CD4-positive, alpha-beta memory T cell (primary cell): Measurements from ENCODE around the gene LIPF. TPM values are rescaled to one million over a fixed set of nuclear protein-coding genes. Genes with fewer than 3 reads are reported as not detected.
A peak's percentile ranks its signal among the peaks of the same experiment; 100 is the strongest.

Experiments used
- CTCF ChIA-PET: fragments of 350-600 bp; sonication (Branson Sonifier 250); formaldehyde crosslinking; loops from one replicate; lab custom pipeline; 2021; ENCODE audit warnings: inconsistent platforms; ENCODE audit not compliant: partially characterized antibody; lab: Charles Lee
- POLR2A ChIA-PET: fragments of 350-600 bp; sonication (Branson Sonifier 250); formaldehyde crosslinking; loops from one replicate; lab custom pipeline; 2021; ENCODE audit not compliant: partially characterized antibody; lab: Charles Lee
- DNase-seq, 5 donors: peaks; one replicate each; pipeline versions ENCODE4 v3.0.0 to v3.0.0-alpha.2; 2020 to 2022; ENCODE audit warnings: mixed read lengths in 1 of 5
- H3K27ac ChIP-seq: one replicate; pipeline ENCODE4 v1.7.0; 2013; ENCODE audit warnings: low read depth, low read length
- H3K27me3 ChIP-seq: 2 replicates; pipeline ENCODE4 v1.7.0; 2013; ENCODE audit warnings: mild to moderate bottlenecking, low read length, moderate library complexity; ENCODE audit not compliant: insufficient read depth
- H3K36me3 ChIP-seq: 2 replicates; pipeline ENCODE4 v1.7.0; 2013; ENCODE audit warnings: mild to moderate bottlenecking, low read length, moderate library complexity; ENCODE audit not compliant: insufficient read depth
- H3K4me1 ChIP-seq: 2 replicates; pipeline ENCODE4 v1.7.0; 2013; ENCODE audit warnings: mild to moderate bottlenecking, low read length, moderate library complexity; ENCODE audit not compliant: insufficient read depth
- H3K4me3 ChIP-seq, 2 donors: one replicate each; pipeline ENCODE4 v1.7.0; 2013; ENCODE audit warnings: low read length in 2 of 2, mild to moderate bottlenecking in 1 of 2
- H3K9me3 ChIP-seq, 2 donors: one replicate each; pipeline ENCODE4 v1.7.0; 2013; ENCODE audit warnings: low read length in 2 of 2, control low read depth in 1 of 2; ENCODE audit not compliant: control insufficient read depth in 1 of 2
- H3K27ac Mint-ChIP-seq, 7 donors: one replicate each; pipeline ENCODE4 v1.8.0; 2020 to 2021; ENCODE audit warnings: mixed read lengths in 7 of 7, mild to moderate bottlenecking in 6 of 7, inconsistent platforms in 3 of 7, moderate library complexity in 3 of 7
- H3K27me3 Mint-ChIP-seq, 2 donors: one replicate each; pipeline ENCODE4 v1.8.0; 2020 to 2021; ENCODE audit warnings: mixed read lengths in 2 of 2
- H3K36me3 Mint-ChIP-seq, 2 donors: one replicate each; pipeline ENCODE4 v1.8.0; 2020 to 2021; ENCODE audit warnings: mixed read lengths in 2 of 2, inconsistent platforms in 1 of 2, mild to moderate bottlenecking in 1 of 2
- H3K4me1 Mint-ChIP-seq, 4 donors: one replicate each; pipeline ENCODE4 v1.8.0; 2020 to 2021; ENCODE audit warnings: mixed read lengths in 4 of 4, mild to moderate bottlenecking in 1 of 4
- H3K4me3 Mint-ChIP-seq, 8 donors: one replicate each; pipeline ENCODE4 v1.8.0; 2020 to 2021; ENCODE audit warnings: mixed read lengths in 8 of 8, mild to moderate bottlenecking in 7 of 8, moderate library complexity in 6 of 8, inconsistent platforms in 3 of 8
- H3K9me3 Mint-ChIP-seq, 8 donors: one replicate each; pipeline ENCODE4 v1.8.0; 2020 to 2021; ENCODE audit warnings: mixed read lengths in 8 of 8, mild to moderate bottlenecking in 5 of 8, inconsistent platforms in 3 of 8, moderate library complexity in 1 of 8
- intact Hi-C: fragments of 100-400 bp; cut with micrococcal nuclease; formaldehyde crosslinking; loops from one replicate; pipeline ENCODE4 v1.15.1; 2023
- polyA plus RNA-seq, 2 donors: library from polyadenylated mRNA; unstranded; fragments of 300-500 nt; fragmentation: Illumina TruSeq; gene quantifications; one replicate each; pipeline ENCODE4 v1.2.3, GENCODE V29; 2021
- total RNA-seq, 2 experiments: library from RNA; stranded (reverse); gene quantifications; one replicate each; pipeline ENCODE4 v1.2.3, GENCODE V29; 2021

LIPF gene
- total and polyA plus RNA-seq, 4 experiments from 2014 or later = not detected

- intact Hi-C loops = no loop called here
- no peak overlapping the region for H3K4me3 ChIP-seq
- H3K4me1 Mint-ChIP-seq = no peaks in the 10 kb centered on the region
- no peaks in the 10 kb centered on the region for H3K4me1 ChIP-seq
- no peak overlapping the region for H3K27ac ChIP-seq
- H3K36me3 Mint-ChIP-seq = no peaks in the 10 kb centered on the region
- ChIA-PET CTCF (no interaction called here), POLR2A (no interaction called here)
- H3K27ac Mint-ChIP-seq = no peak overlapping the region
- DNase-seq = no peak
- no peak overlapping the region for H3K4me3 Mint-ChIP-seq
- peaks cover 2% of the 10 kb centered on the region in 2 donors for H3K27me3 Mint-ChIP-seq
- no peaks in the 10 kb centered on the region for H3K9me3 Mint-ChIP-seq
- no peaks in the 10 kb centered on the region for H3K36me3 ChIP-seq
- H3K9me3 ChIP-seq = no peaks in the 10 kb centered on the region
- no peaks in the 10 kb centered on the region for H3K27me3 ChIP-seq
Measured at GRCh38 chr10:88725798-88726197, 61.6 kb downstream of the LIPF start.

GRCh38 chr10:88728107-88728763 lies 64.0 kb downstream of the LIPF start:
- Histone ChIP-seq H3K27ac (no peak overlapping the region), H3K4me1 (no peaks in the 10 kb centered on the region), H3K9me3 (no peaks in the 10 kb centered on the region), H3K4me3 (no peak overlapping the region), H3K36me3 (no peaks in the 10 kb centered on the region), H3K27me3 (no peaks in the 10 kb centered on the region)
- DNase-seq = peak in 1 of 5 donors; percentile 3
- Mint-ChIP-seq H3K4me1 (peaks cover 0 to 2% (median under 1%) of the 10 kb centered on the region in 4 donors), H3K27ac (no peak overlapping the region), H3K36me3 (no peaks in the 10 kb centered on the region), H3K27me3 (peaks cover 2% of the 10 kb centered on the region in 2 donors), H3K9me3 (no peaks in the 10 kb centered on the region), H3K4me3 (no peak overlapping the region)
- CTCF ChIA-PET = interaction anchor here (1.5 kb wide), 3 partner anchors 9 to 151 kb away, joined by 3 to 4 read pairs (median 4); partner anchors contain the start of gene STAMBPL1
- POLR2A ChIA-PET = interaction anchor here (0.6 kb wide), 1 partner anchor 63 kb away, joined by 4 read pairs; no protein-coding TSS in a partner anchor
- intact Hi-C loops = no loop called here

Other genes starting within 250 kb of the LIPF start
- gene RNLS, start 81.1 kb upstream of the LIPF start, total RNA-seq = 1 to 10 TPM; 1.7 to 1.9 TPM
- gene RNLS, start 81.1 kb upstream of the LIPF start, polyA plus RNA-seq = 1 to 10 TPM; 3.5 to 5.8 TPM
- gene LIPJ, start 77.7 kb upstream of the LIPF start, total RNA-seq = under 1 TPM; 0.19 to 0.32 TPM
- gene LIPJ, start 77.7 kb upstream of the LIPF start, polyA plus RNA-seq = not detected
- gene LIPK, start 41.8 kb downstream of the LIPF start, total RNA-seq = not detected
- gene LIPK, start 41.8 kb downstream of the LIPF start, polyA plus RNA-seq = not detected
- not detected for gene LIPN, start 95.6 kb downstream of the LIPF start, total RNA-seq
- gene LIPN, start 95.6 kb downstream of the LIPF start, polyA plus RNA-seq = under 1 TPM in 1 of 2 donors, not detected in 1; 0.22 TPM
- gene LIPM, start 138.3 kb downstream of the LIPF start, total RNA-seq = not detected
- not detected for gene LIPM, start 138.3 kb downstream of the LIPF start, polyA plus RNA-seq
- under 1 TPM in 1 of 2 experiments, not detected in 1; 0.58 TPM for gene ANKRD22, start 187.4 kb downstream of the LIPF start, total RNA-seq
- gene ANKRD22, start 187.4 kb downstream of the LIPF start, polyA plus RNA-seq = not detected
- gene STAMBPL1, start 215.8 kb downstream of the LIPF start, total RNA-seq = 10 to 100 TPM; 37.9 to 43.2 TPM
- 10 to 100 TPM in 1 of 2 donors, 1 to 10 TPM in 1; 5.3 to 12.0 TPM for gene STAMBPL1, start 215.8 kb downstream of the LIPF start, polyA plus RNA-seq